GM18502 (cell line): ENCODE results near the gene ZDHHC21.

Experiments
- ATAC-seq: cut with Tn5 transposase; IDR thresholded peaks from one replicate; pipeline ENCODE4 v1.9.1; 2021; ENCODE audit warnings: mild to moderate bottlenecking; ENCODE audit not compliant: unreplicated experiment, poor library complexity

The ZDHHC21 gene, protein sequence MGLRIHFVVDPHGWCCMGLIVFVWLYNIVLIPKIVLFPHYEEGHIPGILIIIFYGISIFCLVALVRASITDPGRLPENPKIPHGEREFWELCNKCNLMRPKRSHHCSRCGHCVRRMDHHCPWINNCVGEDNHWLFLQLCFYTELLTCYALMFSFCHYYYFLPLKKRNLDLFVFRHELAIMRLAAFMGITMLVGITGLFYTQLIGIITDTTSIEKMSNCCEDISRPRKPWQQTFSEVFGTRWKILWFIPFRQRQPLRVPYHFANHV

GRCh38 chr9:14693251-14693861, at the start of gene ZDHHC21:
Gene ZDHHC21, minus strand, starts transcription at chr9:14693432. Its CDS starts 19,092 bp downstream, at chr9:14674340.
- ATAC-seq = peak; percentile 83

DNA sequence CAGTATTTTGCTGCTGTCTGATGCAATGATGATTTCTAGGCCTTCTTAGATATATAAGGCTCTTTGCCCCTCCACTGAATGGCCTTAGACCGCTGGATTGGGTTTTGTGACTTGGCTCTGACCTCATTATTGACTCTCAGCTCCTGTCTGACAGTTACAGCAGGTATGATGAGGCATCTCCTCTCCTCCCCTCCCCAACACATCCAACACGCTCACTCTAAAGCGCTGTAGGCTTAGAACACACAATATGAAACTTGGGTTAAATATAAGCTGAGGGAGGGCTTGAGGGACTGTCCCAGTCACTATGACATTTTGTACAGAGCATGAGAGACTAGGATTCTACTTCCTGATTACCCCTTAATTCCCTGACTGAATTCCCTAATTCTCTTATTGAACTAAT, 48.1 kb upstream of the ZDHHC21 start:
- no peak for ATAC-seq

GRCh38 chr9:14733133-14733532, 39.9 kb upstream of the ZDHHC21 start:
- no peak for ATAC-seq

DNA sequence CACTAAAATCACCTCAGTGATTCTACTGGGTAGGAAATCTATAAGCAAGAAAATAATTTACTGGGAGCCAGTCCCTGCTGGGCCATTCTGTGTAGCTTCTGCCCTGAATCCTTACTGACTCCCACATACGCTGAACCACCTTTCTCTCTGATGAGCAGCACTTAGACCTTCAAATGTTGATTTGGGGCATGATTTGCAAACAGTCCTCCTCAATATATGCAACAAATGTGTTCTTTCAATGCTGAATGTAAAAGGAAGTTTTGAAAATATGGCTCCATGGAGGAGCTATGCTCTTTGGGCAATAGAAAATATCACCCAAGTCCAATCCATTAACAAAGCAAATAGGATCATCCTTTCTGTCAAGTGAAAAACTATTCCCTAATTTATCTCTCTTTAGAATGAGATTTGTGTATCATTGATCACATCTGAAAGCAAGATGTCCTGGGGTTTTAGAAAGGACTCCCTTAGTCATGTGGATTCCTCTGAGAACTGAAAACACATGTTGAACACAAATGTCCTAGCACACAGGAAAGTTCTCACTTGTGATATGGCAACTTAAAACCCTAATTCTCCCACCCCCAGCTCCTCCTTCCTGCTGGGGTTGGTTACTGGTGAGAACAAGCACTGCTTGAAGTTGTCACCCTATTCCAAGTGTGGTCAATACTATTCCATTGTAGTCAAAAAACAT, 38.2 kb upstream of the ZDHHC21 start:
- ATAC-seq = no peak

DNA sequence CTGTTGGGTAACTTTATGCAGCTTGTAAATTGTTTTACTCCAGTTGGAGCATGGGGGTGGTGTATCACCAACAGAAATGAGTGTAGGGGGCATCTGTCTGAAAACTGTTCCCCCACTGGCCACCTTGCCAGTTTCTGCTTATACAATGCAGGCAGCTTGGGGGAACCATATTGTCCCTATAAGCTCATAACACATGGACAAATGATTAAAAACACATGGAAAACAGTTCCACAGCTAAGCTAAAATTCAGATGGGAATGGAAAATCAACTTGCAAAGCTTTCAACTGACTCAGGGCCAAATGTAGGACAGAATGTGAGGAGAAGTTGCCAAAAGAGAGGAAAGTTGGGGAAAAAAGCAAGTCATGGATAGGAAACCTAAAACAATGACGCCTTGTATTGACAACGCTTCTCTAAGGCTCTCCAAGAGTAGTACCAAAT, 37.2 kb upstream of the ZDHHC21 start:
- no peak for ATAC-seq

- ATAC-seq = no peak
These were observed 30.1 kb upstream of the ZDHHC21 start for GRCh38 chr9:14723301-14723700.

DNA sequence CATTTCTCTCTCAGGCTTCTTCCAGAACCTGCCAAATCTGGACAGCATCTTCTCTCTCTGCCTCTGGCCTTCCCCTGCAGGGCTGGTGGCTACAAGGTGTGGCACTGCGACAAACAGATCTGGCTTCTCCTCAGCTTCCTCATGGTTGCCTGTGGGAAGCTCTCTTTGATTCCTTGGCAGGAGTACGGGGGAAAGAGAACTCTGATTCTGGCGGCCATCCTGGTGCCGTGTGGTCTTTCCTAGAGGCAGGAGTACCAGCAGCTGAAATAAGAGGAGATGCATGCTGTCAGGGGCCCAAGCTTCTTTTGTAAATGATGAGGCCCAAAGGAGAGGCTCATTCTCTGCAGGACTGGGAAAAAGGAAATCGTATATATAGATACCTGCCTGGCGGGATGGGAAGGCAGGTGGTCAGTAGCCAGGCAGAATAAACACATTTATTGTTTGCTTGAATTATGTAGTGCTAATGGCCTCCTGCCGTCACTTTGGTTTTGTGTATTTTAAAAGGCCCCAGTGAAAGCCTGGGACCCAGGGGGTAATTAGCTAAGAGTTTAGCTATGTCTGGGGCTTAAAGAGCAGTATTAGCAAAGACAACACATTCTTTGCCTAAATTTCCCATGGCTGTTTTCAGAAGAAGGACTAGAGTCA, 29.3 kb upstream of the ZDHHC21 start, which contains the start of gene CER1:
Gene CER1 (minus strand): TSS at position 343 of the 645 bp plus-strand sequence. CDS start 61 bp downstream, at position 282.
- ATAC-seq = no peak

DNA sequence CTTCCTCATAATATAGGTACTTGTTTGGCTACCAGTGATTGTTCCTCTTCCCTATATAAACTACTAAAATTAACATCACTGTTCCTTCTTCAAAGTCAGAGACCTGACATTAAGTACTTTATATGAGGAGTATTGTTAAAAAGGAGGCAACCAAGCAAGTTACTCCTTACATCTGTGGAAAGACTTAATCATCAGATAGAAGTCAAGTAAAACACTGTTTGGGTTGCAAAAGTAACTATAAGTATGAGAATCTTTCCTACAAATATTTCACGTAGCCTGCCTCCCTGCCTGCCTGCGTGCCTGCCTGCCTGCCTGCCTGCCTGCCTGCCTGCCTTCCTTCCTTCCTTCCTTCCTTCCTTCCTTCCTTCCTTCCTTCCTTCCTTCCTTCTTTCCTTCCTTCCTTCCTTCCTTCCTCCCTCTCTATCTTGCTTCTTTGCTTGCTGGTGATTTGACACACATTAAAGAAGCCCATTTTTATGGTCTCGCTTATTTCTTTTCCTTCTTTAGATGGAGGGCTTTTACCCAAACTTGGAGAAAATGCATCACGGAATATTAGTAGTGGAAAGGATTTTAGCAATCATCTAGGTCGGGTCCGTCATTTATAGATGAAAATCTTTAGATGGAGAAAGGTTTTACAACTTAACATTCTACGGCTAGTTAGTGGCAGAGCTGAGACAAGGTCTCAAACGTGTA, 26.1 kb upstream of the ZDHHC21 start:
- no peak for ATAC-seq

GRCh38 chr9:14715102-14715501, 21.9 kb upstream of the ZDHHC21 start:
- no peak for ATAC-seq

GRCh38 chr9:14713187-14713767, 20.0 kb upstream of the ZDHHC21 start:
- no peak for ATAC-seq

DNA sequence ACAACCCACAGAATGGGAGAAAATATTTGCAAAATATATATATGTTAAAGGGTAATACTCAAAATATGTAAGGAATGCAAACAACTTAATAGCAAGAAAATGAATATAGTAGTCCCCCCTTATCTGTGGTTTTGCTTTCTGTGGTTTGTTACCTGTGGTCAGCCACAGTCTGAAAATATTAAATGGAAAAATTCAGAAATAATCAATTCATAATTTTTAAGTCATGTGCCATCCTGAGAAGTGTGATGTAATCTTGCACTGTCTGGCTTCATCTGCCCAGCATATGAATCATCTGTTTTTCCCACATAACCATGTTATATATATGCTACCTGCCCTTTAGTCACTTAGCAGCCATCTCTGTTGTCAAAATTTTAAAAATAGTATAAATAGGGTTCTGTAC, 17.6 kb upstream of the ZDHHC21 start:
- ATAC-seq = no peak

DNA sequence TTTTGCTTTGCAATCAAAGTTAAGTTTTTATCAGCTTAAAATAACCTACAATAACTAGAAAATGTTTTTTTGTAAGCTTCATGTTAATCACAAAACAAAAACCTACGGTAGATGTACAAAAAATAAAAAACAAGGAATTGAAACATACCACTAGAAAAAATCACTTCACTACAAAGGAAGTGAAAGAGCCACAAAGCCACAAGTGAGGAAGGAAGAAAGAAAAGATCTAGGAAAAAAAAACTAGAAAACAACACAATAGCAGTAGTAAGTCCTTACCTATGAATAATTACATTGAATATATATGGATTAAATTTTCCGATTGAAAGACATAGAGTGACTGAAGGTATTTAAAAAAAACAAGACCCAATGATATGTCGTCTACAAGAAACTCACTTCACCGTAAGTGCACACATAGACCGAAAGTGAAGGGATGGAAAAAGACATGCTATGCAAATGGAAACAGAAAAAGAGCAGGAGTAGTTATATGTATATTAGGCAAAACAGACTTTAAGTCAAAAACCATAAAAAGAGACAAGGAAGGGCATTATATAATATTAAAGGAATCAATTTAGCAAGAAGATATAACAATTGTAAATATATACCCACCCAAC, 13.4 kb upstream of the ZDHHC21 start:
- peak; percentile 81 for ATAC-seq

GRCh38 chr9:14705079-14705478, 11.8 kb upstream of the ZDHHC21 start:
- ATAC-seq = no peak

DNA sequence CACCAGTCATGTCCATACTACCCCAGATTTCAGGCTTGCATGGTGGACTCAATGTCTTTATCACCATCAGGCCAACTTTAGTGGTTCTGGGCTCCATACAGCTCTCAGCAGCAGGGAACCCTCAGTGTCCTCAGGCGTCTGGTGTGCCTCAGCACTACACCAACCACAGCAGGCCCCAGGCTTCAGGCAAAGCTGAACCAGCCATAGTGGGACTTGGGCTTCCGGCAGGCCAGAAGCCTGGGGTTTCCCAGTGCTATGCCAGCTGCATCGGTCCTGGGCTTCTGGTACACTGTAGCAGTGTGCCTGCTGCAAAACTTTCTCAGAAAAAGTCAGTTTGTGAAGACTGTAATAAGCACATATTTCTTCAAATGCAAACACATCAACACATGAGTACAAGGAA, 11.0 kb upstream of the ZDHHC21 start:
- no peak for ATAC-seq

DNA sequence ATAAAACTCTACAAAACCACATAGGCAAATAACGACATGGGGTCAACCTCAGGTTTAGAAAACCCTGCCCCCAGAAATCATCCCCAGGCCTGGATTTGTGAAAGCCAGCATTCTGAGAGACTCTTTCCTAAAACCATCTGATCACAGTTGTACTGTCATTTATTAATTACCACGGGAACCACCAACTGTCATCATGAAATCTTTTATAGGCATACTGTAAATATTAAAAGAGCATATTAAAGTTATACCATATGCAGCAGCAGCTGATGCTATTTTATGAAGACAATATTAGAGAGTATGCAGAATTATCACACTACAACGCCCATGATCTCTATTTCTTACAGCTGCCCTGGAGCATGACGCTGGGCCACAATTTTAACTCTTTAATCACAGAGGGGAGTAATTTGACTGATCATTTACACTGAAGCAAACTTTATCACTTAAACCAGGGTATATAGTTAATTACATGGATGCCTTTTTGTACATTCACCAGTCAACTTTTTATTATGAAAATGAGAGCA, 9.0 kb upstream of the ZDHHC21 start:
- ATAC-seq = no peak

DNA sequence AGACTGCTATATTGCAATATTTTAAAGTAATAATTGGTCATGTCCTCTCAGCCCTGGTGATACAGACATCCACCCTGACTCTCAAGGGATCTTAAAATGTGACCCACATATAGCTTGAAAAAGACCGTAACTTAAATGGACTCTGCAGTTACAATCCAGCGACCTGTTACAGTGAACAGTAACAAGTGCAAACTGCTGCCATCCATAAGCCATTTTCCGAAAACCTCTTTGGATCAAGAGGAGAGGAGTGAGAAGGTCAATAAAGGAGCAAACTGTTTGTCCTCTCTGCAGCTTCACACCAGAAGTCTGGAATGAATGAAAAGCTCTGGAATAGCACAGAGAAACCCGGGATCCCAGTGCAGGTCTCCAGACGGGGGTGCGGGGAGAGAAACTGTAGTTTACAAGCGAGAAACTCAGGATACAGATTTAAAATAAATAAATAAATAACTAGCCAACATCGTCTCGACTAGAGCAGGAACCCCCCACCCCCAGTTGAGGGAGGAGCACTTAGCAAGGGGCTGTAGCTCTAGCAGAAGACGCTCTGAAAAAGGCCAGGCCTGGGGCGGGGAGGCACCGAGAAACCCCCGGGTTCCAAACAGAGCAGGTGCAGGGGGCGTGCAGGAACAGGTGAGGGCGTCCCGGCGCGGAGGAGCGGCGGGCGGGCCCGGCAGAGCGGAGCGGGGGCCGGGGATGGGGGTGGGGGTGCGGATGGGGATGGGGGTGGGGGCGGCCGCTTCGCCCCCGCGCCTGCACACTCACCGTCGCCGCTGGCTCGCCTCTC, 572 bp downstream of the ZDHHC21 start:
- peak; percentile 44 for ATAC-seq

GRCh38 chr9:14690948-14691730, 2.1 kb downstream of the ZDHHC21 start:
- no peak for ATAC-seq
